K562 (cell line): Measurements from ENCODE around the gene MAPKAPK3. TPM values are rescaled to one million over a fixed set of nuclear protein-coding genes. Genes with fewer than 3 reads are reported as not detected.
A peak's percentile ranks its signal among the peaks of the same experiment; 100 is the strongest.

Experiments
- BRF1 ChIP-seq: IDR thresholded peaks from 3 replicates; pipeline ENCODE4 v1.6.1; 2011; ENCODE audit warnings: borderline replicate concordance, mild to moderate bottlenecking; ENCODE audit not compliant: insufficient read length; ENCODE audit errors: extremely low read depth
- CREB1 ChIP-seq, 2 experiments: sonication (generic) in 1 of 2; formaldehyde crosslinking in 1 of 2; IDR thresholded peaks; 2 replicates each; pipeline versions ENCODE4 v1.6.1 to v1.8.0; 2012 to 2022; ENCODE audit warnings: inconsistent platforms in 1 of 2, mild to moderate bottlenecking in 1 of 2, missing genetic modification reagents in 1 of 2, moderate library complexity in 1 of 2
- CTBP1 ChIP-seq: fragments of 450-650 bp; IDR thresholded peaks from 2 replicates; pipeline ENCODE4 v1.6.1; 2016; ENCODE audit warnings: borderline replicate concordance
- ELF1 ChIP-seq: fragments of 200-800 bp; sonication (Bioruptor generic); IDR thresholded peaks from 2 replicates; pipeline ENCODE4 v1.6.1; 2016; ENCODE audit warnings: missing genetic modification characterization, missing compliant biosample characterization
- ETV5 ChIP-seq: sonication (generic); formaldehyde crosslinking; IDR thresholded peaks from 2 replicates; pipeline ENCODE4 v1.4.0; 2020; ENCODE audit warnings: low read depth, mild to moderate bottlenecking, missing genetic modification reagents
- GABPA ChIP-seq: fragments of 200-800 bp; sonication (Bioruptor generic); conservative IDR thresholded peaks from 2 replicates; pipeline ENCODE4 v1.6.1; 2016; ENCODE audit warnings: low read depth, missing genetic modification characterization, missing compliant biosample characterization
- GTF2E2 ChIP-seq: fragments of 200-800 bp; sonication (Bioruptor generic); IDR thresholded peaks from 2 replicates; pipeline ENCODE4 v1.6.1; 2016; ENCODE audit warnings: missing genetic modification characterization, missing compliant biosample characterization
- HNRNPH1 ChIP-seq: fragments of 200-400 bp; formaldehyde crosslinking; optimal IDR thresholded peaks from 2 replicates; pipeline ENCODE3; 2017; ENCODE audit warnings: low read depth, mild to moderate bottlenecking, low read length, moderate library complexity
- KAT2B ChIP-seq: IDR thresholded peaks from one replicate; pipeline ENCODE4 v1.6.1; 2012; ENCODE audit warnings: low read depth, mild to moderate bottlenecking, control low read depth, inconsistent platforms, low read length, moderate library complexity
- KDM5B ChIP-seq: fragments of 200-600 bp; sonication (generic); IDR thresholded peaks from 2 replicates; pipeline ENCODE4 v1.6.1; 2012; ENCODE audit warnings: low read depth, mild to moderate bottlenecking, moderate library complexity, low read length, control low read depth, inconsistent platforms; ENCODE audit not compliant: insufficient replicate concordance
- POLR2H ChIP-seq: IDR thresholded peaks from 2 replicates; pipeline ENCODE4 v1.6.1; 2016; ENCODE audit warnings: missing genetic modification characterization, low read depth, mild to moderate bottlenecking, control low read depth, missing compliant biosample characterization, moderate library complexity
- PYGO2 ChIP-seq: fragments of 450-650 bp; IDR thresholded peaks from 2 replicates; pipeline ENCODE4 v1.6.1; 2016; ENCODE audit warnings: mild to moderate bottlenecking, missing genetic modification characterization, moderate library complexity, missing compliant biosample characterization
- RBFOX2 ChIP-seq: fragments of 200-400 bp; formaldehyde crosslinking; IDR thresholded peaks from 2 replicates; pipeline ENCODE4 v1.6.1; 2017; ENCODE audit warnings: low read depth, mild to moderate bottlenecking, low read length, moderate library complexity
- RFX1 ChIP-seq: fragments of 450-650 bp; IDR thresholded peaks from 2 replicates; pipeline ENCODE4 v1.6.1; 2016; ENCODE audit warnings: mild to moderate bottlenecking, moderate library complexity
- SETDB1 ChIP-seq: IDR thresholded peaks from one replicate; pipeline ENCODE4 v1.6.1; 2012; ENCODE audit warnings: low read length, control low read depth, inconsistent platforms
- SRSF3 ChIP-seq: fragments of 200-400 bp; formaldehyde crosslinking; IDR thresholded peaks from 2 replicates; pipeline ENCODE4 v1.6.1; 2016; ENCODE audit warnings: mild to moderate bottlenecking, low read length, moderate library complexity; ENCODE audit not compliant: insufficient read depth
- TBP ChIP-seq: optimal IDR thresholded peaks from 2 replicates; pipeline ENCODE3; 2011; ENCODE audit warnings: low read depth, low read length, improper control_type of control experiment
- ZNF57 ChIP-seq: fragments of 450-650 bp; formaldehyde crosslinking; IDR thresholded peaks from 2 replicates; pipeline ENCODE4 v1.4.0; 2020; ENCODE audit warnings: mild to moderate bottlenecking, moderate library complexity
- ZNF778 ChIP-seq: fragments of 450-650 bp; formaldehyde crosslinking; IDR thresholded peaks from 2 replicates; pipeline ENCODE4 v1.4.0; 2020; ENCODE audit warnings: mild to moderate bottlenecking, moderate library complexity
- ZSCAN29 ChIP-seq: fragments of 450-650 bp; IDR thresholded peaks from 2 replicates; pipeline ENCODE4 v1.6.1; 2017
- polyA plus RNA-seq, 8 experiments: library from polyadenylated mRNA; depleted of rRNA in 4 of 8; stranded (reverse) in 5 of 8; unstranded in 3 of 8; fragments of >200 nt; fragmentation: Nextera tagmentation in 2 of 8; fragmentation: Illumina TruSeq in 1 of 8; extraction: Ambion mirVana in 2 of 8; extraction: Trizol in 1 of 8; gene quantifications; 2 replicates each; pipeline versions ENCODE4 v1.2.1 to v1.2.3, GENCODE V29; 2011 to 2014; ENCODE audit warnings: inconsistent platforms in 1 of 8, missing spikeins in 1 of 8
- total RNA-seq, 7 experiments: library from RNA; depleted of rRNA in 6 of 7; stranded (reverse); fragments of >200 nt in 6 of 7; fragmentation: Illumina TruSeq in 2 of 7; extraction: Trizol in 2 of 7; gene quantifications; 2 replicates each; pipeline versions ENCODE4 v1.2.1 to v1.2.3, GENCODE V29; 2011 to 2021; ENCODE audit warnings: low replicate concordance in 1 of 7
- TF ChIP-seq, protein P1 (sequence below): sonication (generic); formaldehyde crosslinking; IDR thresholded peaks from 2 replicates; pipeline ENCODE4 v1.4.0; 2020; ENCODE audit warnings: mild to moderate bottlenecking, missing genetic modification reagents
- TF ChIP-seq, protein P2 (sequence below), 2 experiments: fragments of 250-450 bp in 1 of 2; fragments of 450-650 bp in 1 of 2; sonication (Bioruptor Pico) in 1 of 2; IDR thresholded peaks; 2 replicates each; pipeline versions ENCODE4 v1.6.1 to v1.8.0; 2016 to 2021; ENCODE audit warnings: mild to moderate bottlenecking in 2 of 2, moderate library complexity in 2 of 2, missing compliant biosample characterization in 1 of 2, missing genetic modification characterization in 1 of 2
- TF ChIP-seq, protein P3 (sequence below): fragments of 450-650 bp; formaldehyde crosslinking; IDR thresholded peaks from 2 replicates; pipeline ENCODE4 v1.4.0; 2020; ENCODE audit warnings: mild to moderate bottlenecking, moderate library complexity

The MAPKAPK3 gene
- total and polyA plus RNA-seq, 9 of the 15 experiments (the other 6 are each of a cell fraction or from before 2014, with no cell fraction given) = 8.0 to 56.4 (median 41.2) TPM

DNA sequence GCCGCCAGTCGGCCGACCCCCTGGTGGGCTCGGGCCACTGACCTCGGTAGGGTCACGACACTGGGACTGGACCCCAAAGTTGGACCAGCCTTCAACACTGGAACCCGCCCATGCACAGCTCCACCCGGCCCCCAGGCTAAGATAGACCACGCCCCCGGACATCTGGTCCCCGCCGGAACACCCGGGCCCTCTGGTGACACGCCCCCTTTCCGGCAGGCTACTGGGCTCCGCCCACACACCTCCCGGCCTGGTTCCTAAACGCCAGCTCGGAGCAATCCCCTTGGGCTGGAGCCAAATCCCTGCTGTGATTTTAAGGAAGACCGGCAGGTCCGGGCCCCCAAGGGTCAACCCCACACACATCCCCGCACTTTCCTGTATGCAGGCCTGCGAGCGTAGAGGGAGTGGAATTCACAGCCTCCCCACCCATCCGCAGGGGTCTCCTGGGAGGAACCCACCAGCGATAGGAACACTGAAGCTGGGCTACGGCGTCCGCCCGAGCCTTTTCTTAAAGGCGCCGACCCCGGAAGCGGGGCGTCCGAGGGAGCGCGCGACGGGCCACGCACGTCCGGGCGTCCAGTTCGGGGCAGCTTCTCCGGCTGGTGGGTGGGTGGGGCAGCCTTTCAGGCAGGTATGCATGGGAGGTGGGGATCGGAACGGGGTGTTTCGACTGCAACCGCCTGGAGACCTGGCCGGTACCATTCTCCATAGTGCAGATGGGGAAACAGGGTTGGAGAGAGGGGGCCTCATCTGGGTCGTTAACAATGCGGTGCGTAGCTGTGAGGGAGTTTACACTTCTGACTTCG, 47.8 kb upstream of the MAPKAPK3 start, which contains the start of gene HEMK1 (continued):
- TF ChIP-seq BRF1 = no peak
- peak; percentile 52; the same call in 1 of the 2 replicates for TF ChIP-seq ETV5 (CRISPR knock-in tag)
- peak; percentile 90 for TF ChIP-seq TBP
- TF ChIP-seq GABPA (tag) = peak; percentile 99
- TF ChIP-seq PYGO2 (tag) = no peak
- TF ChIP-seq, protein P1, sequence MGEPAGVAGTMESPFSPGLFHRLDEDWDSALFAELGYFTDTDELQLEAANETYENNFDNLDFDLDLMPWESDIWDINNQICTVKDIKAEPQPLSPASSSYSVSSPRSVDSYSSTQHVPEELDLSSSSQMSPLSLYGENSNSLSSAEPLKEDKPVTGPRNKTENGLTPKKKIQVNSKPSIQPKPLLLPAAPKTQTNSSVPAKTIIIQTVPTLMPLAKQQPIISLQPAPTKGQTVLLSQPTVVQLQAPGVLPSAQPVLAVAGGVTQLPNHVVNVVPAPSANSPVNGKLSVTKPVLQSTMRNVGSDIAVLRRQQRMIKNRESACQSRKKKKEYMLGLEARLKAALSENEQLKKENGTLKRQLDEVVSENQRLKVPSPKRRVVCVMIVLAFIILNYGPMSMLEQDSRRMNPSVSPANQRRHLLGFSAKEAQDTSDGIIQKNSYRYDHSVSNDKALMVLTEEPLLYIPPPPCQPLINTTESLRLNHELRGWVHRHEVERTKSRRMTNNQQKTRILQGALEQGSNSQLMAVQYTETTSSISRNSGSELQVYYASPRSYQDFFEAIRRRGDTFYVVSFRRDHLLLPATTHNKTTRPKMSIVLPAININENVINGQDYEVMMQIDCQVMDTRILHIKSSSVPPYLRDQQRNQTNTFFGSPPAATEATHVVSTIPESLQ (CRISPR knock-in tag) = no peak
- no peak for TF ChIP-seq RFX1
- TF ChIP-seq ZNF57 (CRISPR knock-in tag) = no peak
- TF ChIP-seq GTF2E2 (tag) = peak; percentile 51; the same call in 1 of the 2 replicates
- TF ChIP-seq, protein P2, sequence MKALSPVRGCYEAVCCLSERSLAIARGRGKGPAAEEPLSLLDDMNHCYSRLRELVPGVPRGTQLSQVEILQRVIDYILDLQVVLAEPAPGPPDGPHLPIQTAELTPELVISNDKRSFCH (CRISPR knock-in tag; IDR thresholded peaks at IDR 0.05) = no peak
- TF ChIP-seq, protein P2 (tag; IDR thresholded peaks at IDR 0.05) = 0 out of 2 replicates have a peak, but pooled peaks have one; percentile 43
- TF ChIP-seq ZSCAN29 = no peak
- peak; percentile 82 for TF ChIP-seq CREB1 (IDR thresholded peaks at IDR 0.05)
- TF ChIP-seq CREB1 (CRISPR knock-in tag; IDR thresholded peaks at IDR 0.05) = peak; percentile 86
- TF ChIP-seq SRSF3 = no peak
- no peak for TF ChIP-seq KAT2B
- peak; percentile 41 for TF ChIP-seq KDM5B
- no peak for TF ChIP-seq POLR2H
- peak; percentile 81 for TF ChIP-seq RBFOX2
- no peak for TF ChIP-seq SETDB1
- TF ChIP-seq ZNF778 = no peak
- TF ChIP-seq ELF1 (tag) = peak; percentile 94
- TF ChIP-seq CTBP1 = peak; percentile 85; the same call in 1 of the 2 replicates
- TF ChIP-seq, protein P3, sequence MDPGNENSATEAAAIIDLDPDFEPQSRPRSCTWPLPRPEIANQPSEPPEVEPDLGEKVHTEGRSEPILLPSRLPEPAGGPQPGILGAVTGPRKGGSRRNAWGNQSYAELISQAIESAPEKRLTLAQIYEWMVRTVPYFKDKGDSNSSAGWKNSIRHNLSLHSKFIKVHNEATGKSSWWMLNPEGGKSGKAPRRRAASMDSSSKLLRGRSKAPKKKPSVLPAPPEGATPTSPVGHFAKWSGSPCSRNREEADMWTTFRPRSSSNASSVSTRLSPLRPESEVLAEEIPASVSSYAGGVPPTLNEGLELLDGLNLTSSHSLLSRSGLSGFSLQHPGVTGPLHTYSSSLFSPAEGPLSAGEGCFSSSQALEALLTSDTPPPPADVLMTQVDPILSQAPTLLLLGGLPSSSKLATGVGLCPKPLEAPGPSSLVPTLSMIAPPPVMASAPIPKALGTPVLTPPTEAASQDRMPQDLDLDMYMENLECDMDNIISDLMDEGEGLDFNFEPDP (CRISPR knock-in tag) = no peak
- no peak for TF ChIP-seq HNRNPH1
